ENCODE data around the gene METTL5. TPM values are rescaled to one million over a fixed set of nuclear protein-coding genes. Genes with fewer than 3 reads are reported as not detected.

METTL5 gene
- total and polyA plus RNA-seq, 2 experiments from 2014 or later: 60.7 to 61.0 TPM

GRCh38 chr2:169808221-169808620, 16.5 kb downstream of the METTL5 start:
- WGBS (ENCODE audit: low lambda C conversion rate, missing lambda C conversion rate): 83% methylated on average over 4 of the region's 4 CpGs
- peaks cover 19% of the 10 kb centered on the region for H3K79me2 ChIP-seq
- H3K4me2 ChIP-seq: no peak overlapping the region

DNA sequence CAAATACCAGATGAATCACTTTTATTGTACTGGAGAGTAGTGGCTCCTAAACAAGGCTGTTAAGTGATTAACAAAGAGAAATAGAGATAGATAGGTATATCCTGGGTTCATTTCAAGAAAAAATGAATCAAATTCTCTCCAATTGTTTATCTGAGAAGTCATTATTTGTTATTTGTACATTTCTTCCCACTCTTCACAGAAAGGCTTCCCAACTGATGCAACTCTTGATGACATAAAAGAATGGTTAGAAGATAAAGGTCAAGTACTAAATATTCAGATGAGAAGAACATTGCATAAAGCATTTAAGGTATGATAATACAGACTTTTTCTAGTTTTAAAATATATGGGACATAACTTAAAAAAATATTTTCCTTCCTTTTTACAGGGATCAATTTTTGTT, 18.1 kb downstream of the METTL5 start:
- H3K9me3 ChIP-seq (ENCODE audit: low read depth): no peaks in the 10 kb centered on the region
- no peaks in the 10 kb centered on the region for H3K27me3 ChIP-seq
- H3K4me2 ChIP-seq: no peak overlapping the region
- no peaks in the 10 kb centered on the region for H3K36me3 ChIP-seq (replicated peaks; ENCODE audit: insufficient read depth, low read depth)
- no peak overlapping the region for H3K4me3 ChIP-seq
- TF ChIP-seq CTCF (IDR thresholded peaks at IDR 0.05; ENCODE audit: poor library complexity) (no peak), EZH2 (IDR thresholded peaks at IDR 0.05; ENCODE audit: borderline replicate concordance) (no peak), EZH2phosphoT487 (IDR thresholded peaks at IDR 0.05; ENCODE audit: low read depth, severe bottlenecking, unreplicated experiment) (no peak)
- no peaks in the 10 kb centered on the region for H3K4me1 ChIP-seq (ENCODE audit: insufficient read depth)
- no peak for DNase-seq (ENCODE audit: low spot score)
- H3K79me2 ChIP-seq: peaks cover 35% of the 10 kb centered on the region
- H2AFZ ChIP-seq: no peak overlapping the region
- no peak overlapping the region for H3K27ac ChIP-seq
- no peaks in the 10 kb centered on the region for H3K9me2 ChIP-seq (replicated peaks; ENCODE audit: insufficient read depth)
- H4K20me1 ChIP-seq (ENCODE audit: insufficient read depth, poor library complexity, severe bottlenecking): peaks cover 7% of the 10 kb centered on the region

More at GRCh38 chr2:169808221-169808620, 16.5 kb downstream of the METTL5 start:
- H3K9me3 ChIP-seq (ENCODE audit: low read depth): no peaks in the 10 kb centered on the region
- no peaks in the 10 kb centered on the region for H3K36me3 ChIP-seq (replicated peaks; ENCODE audit: insufficient read depth, low read depth)
- H3K27me3 ChIP-seq: no peaks in the 10 kb centered on the region
- no peak overlapping the region for H2AFZ ChIP-seq
- H3K9me2 ChIP-seq (replicated peaks; ENCODE audit: insufficient read depth): no peaks in the 10 kb centered on the region
- H3K4me1 ChIP-seq (ENCODE audit: insufficient read depth): no peaks in the 10 kb centered on the region
- TF ChIP-seq EZH2phosphoT487 (IDR thresholded peaks at IDR 0.05; ENCODE audit: low read depth, severe bottlenecking, unreplicated experiment) (no peak), CTCF (IDR thresholded peaks at IDR 0.05; ENCODE audit: poor library complexity) (no peak), EZH2 (IDR thresholded peaks at IDR 0.05; ENCODE audit: borderline replicate concordance) (no peak)
- DNase-seq (ENCODE audit: low spot score): no peak
- no peak overlapping the region for H3K27ac ChIP-seq
- H3K4me3 ChIP-seq: no peak overlapping the region
- H4K20me1 ChIP-seq (ENCODE audit: insufficient read depth, poor library complexity, severe bottlenecking): peaks cover 5% of the 10 kb centered on the region

- Histone ChIP-seq H4K20me1 (ENCODE audit: insufficient read depth, poor library complexity, severe bottlenecking) (peaks cover 7% of the 10 kb centered on the region), H3K27me3 (no peaks in the 10 kb centered on the region), H3K4me2 (no peak overlapping the region), H3K4me3 (no peak overlapping the region), H2AFZ (no peak overlapping the region), H3K4me1 (ENCODE audit: insufficient read depth) (peaks cover 4% of the 10 kb centered on the region), H3K79me2 (peaks cover 60% of the 10 kb centered on the region), H3K36me3 (replicated peaks; ENCODE audit: insufficient read depth, low read depth) (no peaks in the 10 kb centered on the region), H3K9me3 (ENCODE audit: low read depth) (no peaks in the 10 kb centered on the region), H3K9me2 (replicated peaks; ENCODE audit: insufficient read depth) (no peaks in the 10 kb centered on the region), H3K27ac (no peak overlapping the region)
- no peak for DNase-seq (ENCODE audit: low spot score)
- 88% methylated on average over 9 of the region's 9 CpGs for WGBS (ENCODE audit: low lambda C conversion rate, missing lambda C conversion rate)
- TF ChIP-seq EZH2 (IDR thresholded peaks at IDR 0.05; ENCODE audit: borderline replicate concordance) (no peak), EZH2phosphoT487 (IDR thresholded peaks at IDR 0.05; ENCODE audit: low read depth, severe bottlenecking, unreplicated experiment) (no peak)
Observed at GRCh38 chr2:169803480-169803879, 21.2 kb downstream of the METTL5 start.

GRCh38 chr2:169798718-169799592, 25.8 kb downstream of the METTL5 start, which contains the start of gene SSB:
Gene SSB (plus strand): TSS chr2:169798871. CDS start chr2:169800961, 2,090 bp downstream.
- Histone ChIP-seq H3K27ac (peak within 1 kb of the TSS; percentile 88), H3K4me3 (peak within 1 kb of the TSS; percentile 86), H3K27me3 (no peaks in the 10 kb centered on the region), H3K9me3 (ENCODE audit: low read depth) (no peaks in the 10 kb centered on the region), H2AFZ (peak within 1 kb of the TSS; percentile 96), H3K79me2 (peaks cover 48% of the 10 kb centered on the region), H3K9me2 (replicated peaks; ENCODE audit: insufficient read depth) (no peaks in the 10 kb centered on the region), H3K4me1 (ENCODE audit: insufficient read depth) (peaks cover 4% of the 10 kb centered on the region), H3K4me2 (peak within 1 kb of the TSS; percentile 79), H4K20me1 (ENCODE audit: insufficient read depth, poor library complexity, severe bottlenecking) (peaks cover 3% of the 10 kb centered on the region), H3K36me3 (replicated peaks; ENCODE audit: insufficient read depth, low read depth) (no peaks in the 10 kb centered on the region)
- 1% methylated on average over 66 of the region's 67 CpGs for WGBS (ENCODE audit: low lambda C conversion rate, missing lambda C conversion rate)
- peak; percentile 95 for DNase-seq (ENCODE audit: low spot score)
- TF ChIP-seq EZH2 (IDR thresholded peaks at IDR 0.05; ENCODE audit: borderline replicate concordance): no peak
- TF ChIP-seq EZH2phosphoT487 (IDR thresholded peaks at IDR 0.05; ENCODE audit: low read depth, severe bottlenecking, unreplicated experiment): no peak
- TF ChIP-seq CTCF (IDR thresholded peaks at IDR 0.05; ENCODE audit: poor library complexity): no peak
